Vagina (tissue), 2 donors: Measurements from ENCODE around the gene ZNF410. TPM values are rescaled to one million over a fixed set of nuclear protein-coding genes. Genes with fewer than 3 reads are reported as not detected.

Source experiments
- DNase-seq, 2 donors: peaks; one replicate each; pipeline ENCODE4 v3.0.0-alpha.2; 2017; ENCODE audit errors: extremely low spot score in 2 of 2
- H3K27ac ChIP-seq: fragments of 200-600 bp; sonication (generic); one replicate; pipeline ENCODE4 v1.5.1; 2019
- H3K27me3 ChIP-seq: fragments of 200-600 bp; sonication (generic); one replicate; pipeline ENCODE4 v1.5.1; 2019
- H3K36me3 ChIP-seq, 2 donors: fragments of 200-600 bp; sonication (generic); one replicate each; pipeline ENCODE4 v1.5.1; 2017 to 2019
- H3K4me1 ChIP-seq: fragments of 200-600 bp; sonication (generic); one replicate; pipeline ENCODE4 v1.5.1; 2019
- H3K4me3 ChIP-seq, 2 donors: fragments of 200-600 bp; sonication (generic); 1 replicate in 1 of 2; 2 replicates in 1 of 2; pipeline ENCODE4 v1.5.1; 2016 to 2019
- H3K9me3 ChIP-seq: fragments of 200-600 bp; sonication (generic); one replicate; pipeline ENCODE4 v1.5.1; 2019
- CTCF ChIP-seq, 3 experiments: fragments of 450-650 bp in 2 of 3; fragments of 200-600 bp in 1 of 3; sonication (generic) in 1 of 3; IDR thresholded peaks; one replicate each; pipeline ENCODE4 v1.5.1; 2017 to 2019; ENCODE audit warnings: antibody characterized with exemption in 3 of 3, mild to moderate bottlenecking in 2 of 3, moderate library complexity in 2 of 3
- POLR2A ChIP-seq, 2 donors: fragments of 450-650 bp; IDR thresholded peaks; one replicate each; pipeline ENCODE4 v1.6.1; 2017; ENCODE audit warnings: antibody characterized with exemption in 2 of 2, mild to moderate bottlenecking in 2 of 2, moderate library complexity in 2 of 2
- POLR2AphosphoS5 ChIP-seq, 2 donors: sonication (generic); formaldehyde crosslinking; IDR thresholded peaks; one replicate each; pipeline ENCODE4 v1.9.0; 2017; ENCODE audit warnings: antibody characterized with exemption in 2 of 2, mild to moderate bottlenecking in 2 of 2, low read depth in 1 of 2; ENCODE audit not compliant: insufficient read depth in 1 of 2
- intact Hi-C: fragments of 100-400 bp; cut with DNase I; formaldehyde crosslinking; loops from one replicate; pipeline ENCODE4 v1.15.1; 2023
- total RNA-seq: library from RNA; depleted of rRNA; stranded (reverse); fragments of >200 nt; gene quantifications from one replicate; pipeline ENCODE4 v1.2.3, GENCODE V29; 2016

The ZNF410 gene
- total RNA-seq, 1 donor from 2014 or later = 36.6 TPM

- intact Hi-C loops = no loop called here
- H3K4me1 ChIP-seq = no peaks in the 10 kb centered on the region
- H3K27me3 ChIP-seq = no peaks in the 10 kb centered on the region
- TF ChIP-seq CTCF (IDR thresholded peaks at IDR 0.05) (no peak), POLR2AphosphoS5 (IDR thresholded peaks at IDR 0.05; ENCODE audit: insufficient read depth in 1 of 2, low read depth in 1 of 2) (no peak), POLR2A (IDR thresholded peaks at IDR 0.05) (no peak)
- no peak for DNase-seq
- no peaks in the 10 kb centered on the region for H3K36me3 ChIP-seq
- H3K27ac ChIP-seq = no peak overlapping the region
- no peak overlapping the region for H3K4me3 ChIP-seq
- H3K9me3 ChIP-seq = no peaks in the 10 kb centered on the region
Observed at GRCh38 chr14:73846947-73847346, 39.7 kb upstream of the ZNF410 start.

- H3K27me3 ChIP-seq = no peaks in the 10 kb centered on the region
- no peak for DNase-seq
- H3K4me3 ChIP-seq = peak overlapping the region; percentile 50 to 60
- H3K9me3 ChIP-seq = no peaks in the 10 kb centered on the region
- peak overlapping the region; percentile 88 for H3K27ac ChIP-seq
- H3K4me1 ChIP-seq = peaks cover 7% of the 10 kb centered on the region
- H3K36me3 ChIP-seq = no peaks in the 10 kb centered on the region
- TF ChIP-seq CTCF (IDR thresholded peaks at IDR 0.05) (no peak), POLR2A (IDR thresholded peaks at IDR 0.05) (no peak), POLR2AphosphoS5 (IDR thresholded peaks at IDR 0.05; ENCODE audit: insufficient read depth in 1 of 2, low read depth in 1 of 2) (no peak)
- intact Hi-C loops = loop anchor here (10.0 kb wide), 1 partner anchor 336 kb away; no protein-coding TSS in a partner anchor
Observed at GRCh38 chr14:73851000-73851399, 35.7 kb upstream of the ZNF410 start.

GRCh38 chr14:73851567-73852382, 34.9 kb upstream of the ZNF410 start, which contains the start of gene PTGR2:
TSS of gene PTGR2 (plus strand) at chr14:73851831. CDS start at chr14:73858863, 7,032 bp downstream.
- DNase-seq = peak in 1 of 2 donors; percentile 96
- intact Hi-C loops = loop anchor here (10.0 kb wide), 1 partner anchor 337 kb away; no protein-coding TSS in a partner anchor
- H3K27ac ChIP-seq = peak within 1 kb of the TSS; percentile 88

GRCh38 chr14:73859145-73859544, 27.5 kb upstream of the ZNF410 start:
- no peaks in the 10 kb centered on the region for H3K27me3 ChIP-seq
- no peak overlapping the region for H3K27ac ChIP-seq
- no peaks in the 10 kb centered on the region for H3K4me1 ChIP-seq
- no peak for TF ChIP-seq POLR2AphosphoS5 (IDR thresholded peaks at IDR 0.05; ENCODE audit: insufficient read depth in 1 of 2, low read depth in 1 of 2)
- no peak for TF ChIP-seq CTCF (IDR thresholded peaks at IDR 0.05)
- TF ChIP-seq POLR2A (IDR thresholded peaks at IDR 0.05) = no peak
- H3K9me3 ChIP-seq = no peaks in the 10 kb centered on the region
- H3K4me3 ChIP-seq = no peak overlapping the region
- intact Hi-C loops = loop anchor here (10.0 kb wide), 1 partner anchor 344 kb away; no protein-coding TSS in a partner anchor
- no peak for DNase-seq
- H3K36me3 ChIP-seq = no peaks in the 10 kb centered on the region

More at GRCh38 chr14:73851567-73852382, 34.9 kb upstream of the ZNF410 start, which contains the start of gene PTGR2:
- H3K4me1 ChIP-seq = peaks cover 7% of the 10 kb centered on the region
- TF ChIP-seq POLR2A (IDR thresholded peaks at IDR 0.05) = peak in 1 of 2 donors; percentile 66
- peak in 1 of 3 experiments; percentile 36 for TF ChIP-seq CTCF (IDR thresholded peaks at IDR 0.05)
- peak; percentile 71 to 97 for TF ChIP-seq POLR2AphosphoS5 (IDR thresholded peaks at IDR 0.05; ENCODE audit: insufficient read depth in 1 of 2, low read depth in 1 of 2)
- H3K36me3 ChIP-seq = no peaks in the 10 kb centered on the region
- no peaks in the 10 kb centered on the region for H3K27me3 ChIP-seq
- H3K4me3 ChIP-seq = peak within 1 kb of the TSS; percentile 50 to 60
- no peaks in the 10 kb centered on the region for H3K9me3 ChIP-seq

- TF ChIP-seq POLR2AphosphoS5 (IDR thresholded peaks at IDR 0.05; ENCODE audit: insufficient read depth in 1 of 2, low read depth in 1 of 2) (no peak), POLR2A (IDR thresholded peaks at IDR 0.05) (no peak), CTCF (IDR thresholded peaks at IDR 0.05) (no peak)
- intact Hi-C loops = no loop called here
- no peak overlapping the region for H3K27ac ChIP-seq
- H3K4me1 ChIP-seq = no peaks in the 10 kb centered on the region
- no peaks in the 10 kb centered on the region for H3K36me3 ChIP-seq
- no peak overlapping the region for H3K4me3 ChIP-seq
- no peak for DNase-seq
- no peaks in the 10 kb centered on the region for H3K27me3 ChIP-seq
- H3K9me3 ChIP-seq = no peaks in the 10 kb centered on the region
Observed at GRCh38 chr14:73861073-73861472, 25.6 kb upstream of the ZNF410 start.
